Gastrocnemius medialis (tissue), 4 donors: ENCODE data around the gene SP3.

Experiments used
- CTCF ChIP-seq, 5 experiments: fragments of 450-650 bp in 3 of 5; fragments of 200-600 bp in 2 of 5; sonication (generic) in 2 of 5; IDR thresholded peaks in 4 of 5; conservative IDR thresholded peaks in 1 of 5; 1 replicate in 4 of 5; 2 replicates in 1 of 5; pipeline ENCODE4 v1.5.1; 2016 to 2019; ENCODE audit warnings: antibody characterized with exemption in 5 of 5, mild to moderate bottlenecking in 3 of 5, moderate library complexity in 3 of 5
- POLR2A ChIP-seq, 2 donors: fragments of 450-650 bp; IDR thresholded peaks; one replicate each; pipeline ENCODE4 v1.6.1; 2017; ENCODE audit warnings: antibody characterized with exemption in 2 of 2, mild to moderate bottlenecking in 2 of 2, moderate library complexity in 2 of 2

DNA sequence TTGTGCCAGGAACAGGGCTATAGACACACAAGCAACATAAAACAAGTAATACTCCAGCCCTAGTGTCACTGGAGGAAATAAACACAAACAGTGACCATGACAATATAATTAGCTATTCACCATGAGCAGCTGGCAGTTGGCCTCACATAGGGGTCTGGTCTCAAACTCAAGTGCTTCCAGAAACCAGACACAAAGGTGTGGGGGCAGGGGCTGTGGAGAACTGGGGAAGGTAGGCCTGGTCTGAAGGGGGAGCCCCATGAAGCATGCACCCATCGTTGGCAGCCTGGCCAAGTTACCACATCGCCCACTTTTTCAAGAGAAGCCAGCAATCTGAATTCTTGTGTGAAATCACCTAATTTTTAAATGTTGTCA, 49.5 kb upstream of the SP3 start:
- no peak for TF ChIP-seq CTCF (IDR thresholded peaks at IDR 0.05 in 4 of 5, conservative IDR thresholded peaks at IDR 0.05 in 1 of 5)
- no peak for TF ChIP-seq POLR2A (IDR thresholded peaks at IDR 0.05)
